ENCODE data around the gene MLH3.

DNA sequence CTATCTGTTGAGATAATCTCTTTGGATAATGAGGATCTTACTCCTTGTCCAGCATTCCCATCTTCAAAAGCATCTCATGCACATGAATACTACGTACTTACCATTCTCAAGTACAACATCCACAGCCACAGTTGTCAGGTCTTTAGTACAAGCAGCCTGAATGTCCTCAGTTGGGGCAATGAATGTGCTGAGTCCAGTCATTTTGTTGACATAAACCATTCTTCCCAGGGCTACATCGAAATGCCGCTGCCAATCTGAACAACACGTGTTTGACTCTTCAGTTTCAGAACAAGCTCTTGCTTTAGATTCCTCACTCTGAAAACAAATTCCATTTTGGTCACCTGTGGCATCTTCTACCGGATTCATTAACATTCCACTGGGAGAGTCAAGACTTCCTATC is 5.0 kb downstream of the MLH3 start:
- TF ChIP-seq, protein P1, sequence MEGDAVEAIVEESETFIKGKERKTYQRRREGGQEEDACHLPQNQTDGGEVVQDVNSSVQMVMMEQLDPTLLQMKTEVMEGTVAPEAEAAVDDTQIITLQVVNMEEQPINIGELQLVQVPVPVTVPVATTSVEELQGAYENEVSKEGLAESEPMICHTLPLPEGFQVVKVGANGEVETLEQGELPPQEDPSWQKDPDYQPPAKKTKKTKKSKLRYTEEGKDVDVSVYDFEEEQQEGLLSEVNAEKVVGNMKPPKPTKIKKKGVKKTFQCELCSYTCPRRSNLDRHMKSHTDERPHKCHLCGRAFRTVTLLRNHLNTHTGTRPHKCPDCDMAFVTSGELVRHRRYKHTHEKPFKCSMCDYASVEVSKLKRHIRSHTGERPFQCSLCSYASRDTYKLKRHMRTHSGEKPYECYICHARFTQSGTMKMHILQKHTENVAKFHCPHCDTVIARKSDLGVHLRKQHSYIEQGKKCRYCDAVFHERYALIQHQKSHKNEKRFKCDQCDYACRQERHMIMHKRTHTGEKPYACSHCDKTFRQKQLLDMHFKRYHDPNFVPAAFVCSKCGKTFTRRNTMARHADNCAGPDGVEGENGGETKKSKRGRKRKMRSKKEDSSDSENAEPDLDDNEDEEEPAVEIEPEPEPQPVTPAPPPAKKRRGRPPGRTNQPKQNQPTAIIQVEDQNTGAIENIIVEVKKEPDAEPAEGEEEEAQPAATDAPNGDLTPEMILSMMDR (IDR thresholded peaks at IDR 0.05), result no peak
- TF ChIP-seq EP300 (IDR thresholded peaks at IDR 0.05), result no peak

All from ovary (tissue), 3 donors.